Right atrium auricular region (tissue), 2 donors: ENCODE measurements around the gene ASB13. TPM values are rescaled to one million over a fixed set of nuclear protein-coding genes. Genes with fewer than 3 reads are reported as not detected.

Source experiments
- DNase-seq: peaks from one replicate; pipeline ENCODE4 v3.0.0-alpha.2; 2019; ENCODE audit warnings: low spot score
- H3K27ac ChIP-seq, 2 donors: fragments of 200-600 bp; sonication (generic); 1 replicate in 1 of 2; 2 replicates in 1 of 2; pipeline ENCODE4 v1.5.1; 2016 to 2019
- H3K27me3 ChIP-seq, 2 donors: fragments of 200-600 bp; sonication (generic); one replicate each; pipeline versions ENCODE4 v1.5.1 to v1.6.0; 2017 to 2019
- H3K36me3 ChIP-seq: fragments of 200-600 bp; sonication (generic); one replicate; pipeline ENCODE4 v1.5.1; 2016
- H3K4me1 ChIP-seq, 2 donors: fragments of 200-600 bp; sonication (generic); one replicate each; pipeline versions ENCODE4 v1.5.1 to v1.6.0; 2017 to 2019
- H3K4me3 ChIP-seq, 2 donors: fragments of 200-600 bp; sonication (generic); 1 replicate in 1 of 2; 2 replicates in 1 of 2; pipeline ENCODE4 v1.5.1; 2017 to 2019; ENCODE audit warnings: mild to moderate bottlenecking in 1 of 2, moderate library complexity in 1 of 2
- H3K9me3 ChIP-seq, 2 donors: fragments of 200-600 bp; sonication (generic); one replicate each; pipeline ENCODE4 v1.5.1; 2019
- CTCF ChIP-seq, 2 donors: fragments of 200-600 bp; sonication (generic); IDR thresholded peaks; one replicate each; pipeline ENCODE4 v1.5.1; 2019; ENCODE audit warnings: antibody characterized with exemption in 2 of 2
- total RNA-seq, 2 donors: library from RNA; depleted of rRNA; stranded (reverse); fragments of >200 nt; gene quantifications; one replicate each; pipeline ENCODE4 v1.1.0, GENCODE V29; 2016

The ASB13 gene
- total RNA-seq, 2 donors from 2014 or later: 10.5 to 14.3 TPM

GRCh38 chr10:5662708-5663579 lies 3.5 kb downstream of the ASB13 start:
- Histone ChIP-seq H3K27ac (no peak overlapping the region), H3K4me3 (no peak overlapping the region), H3K27me3 (no peaks in the 10 kb centered on the region), H3K36me3 (no peaks in the 10 kb centered on the region), H3K9me3 (no peaks in the 10 kb centered on the region), H3K4me1 (peaks cover 0 to 14% of the 10 kb centered on the region in 2 donors)
- DNase-seq: no peak
- no peak for TF ChIP-seq CTCF (IDR thresholded peaks at IDR 0.05)

GRCh38 chr10:5661043-5661442 lies 5.4 kb downstream of the ASB13 start:
- Histone ChIP-seq H3K4me3 (no peak overlapping the region), H3K36me3 (no peaks in the 10 kb centered on the region), H3K9me3 (no peaks in the 10 kb centered on the region), H3K4me1 (peaks cover 0 to 7% of the 10 kb centered on the region in 2 donors), H3K27ac (no peak overlapping the region), H3K27me3 (no peaks in the 10 kb centered on the region)
- no peak for DNase-seq
- no peak for TF ChIP-seq CTCF (IDR thresholded peaks at IDR 0.05)

- H3K36me3 ChIP-seq: no peaks in the 10 kb centered on the region
- peak; percentile 72 for DNase-seq
- no peak overlapping the region for H3K4me3 ChIP-seq
- H3K9me3 ChIP-seq: no peaks in the 10 kb centered on the region
- TF ChIP-seq CTCF (IDR thresholded peaks at IDR 0.05): no peak
- H3K4me1 ChIP-seq: no peaks in the 10 kb centered on the region
- H3K27ac ChIP-seq: no peak overlapping the region
- H3K27me3 ChIP-seq: no peaks in the 10 kb centered on the region
These were observed 6.5 kb downstream of the ASB13 start for GRCh38 chr10:5659702-5660528.

GRCh38 chr10:5658871-5659618 lies 7.3 kb downstream of the ASB13 start:
- Histone ChIP-seq H3K4me1 (no peaks in the 10 kb centered on the region), H3K36me3 (no peaks in the 10 kb centered on the region), H3K27me3 (no peaks in the 10 kb centered on the region), H3K27ac (no peak overlapping the region), H3K9me3 (no peaks in the 10 kb centered on the region), H3K4me3 (no peak overlapping the region)
- DNase-seq: no peak
- TF ChIP-seq CTCF (IDR thresholded peaks at IDR 0.05): no peak

- no peaks in the 10 kb centered on the region for H3K4me1 ChIP-seq
- no peaks in the 10 kb centered on the region for H3K9me3 ChIP-seq
- no peaks in the 10 kb centered on the region for H3K36me3 ChIP-seq
- peak; percentile 7 for DNase-seq
- no peak for TF ChIP-seq CTCF (IDR thresholded peaks at IDR 0.05)
- H3K27me3 ChIP-seq: no peaks in the 10 kb centered on the region
- H3K4me3 ChIP-seq: no peak overlapping the region
- no peak overlapping the region for H3K27ac ChIP-seq
These were observed 9.4 kb downstream of the ASB13 start for GRCh38 chr10:5656737-5657579.
